GM10266 (cell line): Measurements from ENCODE around the gene SCFD2.

ENCODE experiments used
- DNase-seq: peaks from one replicate; pipeline ENCODE4 v3.0.0; 2012; ENCODE audit errors: extremely low spot score
- TF ChIP-seq, protein P1 (sequence below): IDR thresholded peaks from 2 replicates; pipeline ENCODE4 v1.5.1; 2012; ENCODE audit warnings: mild to moderate bottlenecking, low read depth; ENCODE audit not compliant: control insufficient read depth, insufficient read depth; ENCODE audit errors: missing control alignments

The SCFD2 gene

DNA sequence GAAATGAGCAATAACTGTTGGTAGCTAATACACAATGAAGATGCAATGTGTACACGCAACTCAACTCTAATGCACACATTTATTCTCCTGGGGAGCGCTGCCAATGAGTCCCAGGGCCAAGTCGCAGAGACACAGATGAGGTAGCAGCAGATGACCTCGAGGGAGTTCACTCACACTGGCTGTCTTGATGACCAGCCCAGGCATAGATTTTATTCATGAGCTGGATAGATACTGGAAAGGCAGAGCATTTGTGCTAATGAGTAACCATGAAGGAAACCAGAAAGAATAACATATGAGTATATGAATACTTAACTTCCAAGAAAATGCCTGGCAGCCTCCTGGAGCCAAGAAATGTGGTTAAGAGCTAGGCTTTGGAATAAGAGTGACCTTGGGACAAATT lies 461.4 kb downstream of the SCFD2 start:
- DNase-seq, result no peak
- TF ChIP-seq, protein P1, sequence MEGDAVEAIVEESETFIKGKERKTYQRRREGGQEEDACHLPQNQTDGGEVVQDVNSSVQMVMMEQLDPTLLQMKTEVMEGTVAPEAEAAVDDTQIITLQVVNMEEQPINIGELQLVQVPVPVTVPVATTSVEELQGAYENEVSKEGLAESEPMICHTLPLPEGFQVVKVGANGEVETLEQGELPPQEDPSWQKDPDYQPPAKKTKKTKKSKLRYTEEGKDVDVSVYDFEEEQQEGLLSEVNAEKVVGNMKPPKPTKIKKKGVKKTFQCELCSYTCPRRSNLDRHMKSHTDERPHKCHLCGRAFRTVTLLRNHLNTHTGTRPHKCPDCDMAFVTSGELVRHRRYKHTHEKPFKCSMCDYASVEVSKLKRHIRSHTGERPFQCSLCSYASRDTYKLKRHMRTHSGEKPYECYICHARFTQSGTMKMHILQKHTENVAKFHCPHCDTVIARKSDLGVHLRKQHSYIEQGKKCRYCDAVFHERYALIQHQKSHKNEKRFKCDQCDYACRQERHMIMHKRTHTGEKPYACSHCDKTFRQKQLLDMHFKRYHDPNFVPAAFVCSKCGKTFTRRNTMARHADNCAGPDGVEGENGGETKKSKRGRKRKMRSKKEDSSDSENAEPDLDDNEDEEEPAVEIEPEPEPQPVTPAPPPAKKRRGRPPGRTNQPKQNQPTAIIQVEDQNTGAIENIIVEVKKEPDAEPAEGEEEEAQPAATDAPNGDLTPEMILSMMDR, result no peak

DNA sequence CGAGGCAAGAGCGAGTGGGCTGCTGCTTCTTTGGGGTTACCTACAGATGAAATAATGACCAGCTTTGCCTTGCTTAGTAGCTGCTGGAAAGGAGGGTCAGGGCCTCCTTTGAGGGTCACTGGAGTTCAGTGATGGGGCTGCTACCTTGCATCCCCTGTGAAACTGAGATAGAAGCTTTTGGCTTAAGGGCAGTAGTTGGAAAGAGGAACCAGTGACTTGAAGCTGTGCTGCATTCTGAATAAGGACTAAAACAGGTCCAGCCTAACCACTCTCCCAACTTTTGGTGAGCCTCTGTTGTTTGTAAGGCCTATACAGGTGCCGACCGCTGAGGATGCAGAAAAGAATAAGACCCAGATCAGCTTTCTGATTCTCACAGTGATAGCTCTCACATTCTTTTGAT lies 462.6 kb downstream of the SCFD2 start:
- TF ChIP-seq, protein P1, result no peak
- DNase-seq, result no peak

DNA sequence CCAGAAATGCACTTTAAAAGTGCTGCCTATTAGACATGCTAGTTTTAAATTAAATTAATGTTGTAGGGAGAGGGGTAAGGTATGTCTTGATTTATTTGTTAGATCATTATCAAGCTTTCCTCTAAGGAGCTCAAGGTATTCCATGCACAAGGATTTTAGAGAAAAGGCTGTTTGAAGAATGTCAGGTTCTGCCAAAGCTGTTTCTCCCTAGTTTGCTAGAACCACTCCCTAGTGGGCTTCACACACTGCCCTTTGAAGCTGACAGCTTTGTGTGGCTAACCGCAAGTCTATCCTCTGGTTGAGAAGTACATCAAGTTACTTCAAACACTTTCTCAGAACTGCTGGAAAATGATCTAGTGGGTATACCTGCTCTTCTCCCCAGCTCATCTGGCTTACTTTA lies 471.4 kb downstream of the SCFD2 start:
- no peak for DNase-seq
- TF ChIP-seq, protein P1, result no peak

DNA sequence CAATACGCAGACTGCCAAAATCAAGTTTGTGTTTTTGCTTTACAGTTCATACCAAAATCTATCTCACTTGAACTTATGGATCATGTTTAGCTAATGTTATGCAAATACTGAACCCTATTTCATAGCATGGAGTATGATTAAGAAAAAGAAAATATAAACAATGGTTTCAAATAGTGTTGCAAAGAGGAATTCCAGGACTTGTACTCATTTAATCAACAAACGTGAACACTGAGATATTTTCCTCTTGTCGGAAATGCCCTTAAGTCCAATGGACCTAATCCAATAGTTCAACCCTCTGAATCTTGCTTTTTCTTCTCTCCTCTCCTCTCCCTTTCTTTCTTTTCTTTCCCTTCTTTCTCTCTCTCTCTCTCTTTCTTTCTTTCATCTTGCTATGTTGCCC lies 473.0 kb downstream of the SCFD2 start:
- no peak for DNase-seq
- TF ChIP-seq, protein P1, result no peak

DNA sequence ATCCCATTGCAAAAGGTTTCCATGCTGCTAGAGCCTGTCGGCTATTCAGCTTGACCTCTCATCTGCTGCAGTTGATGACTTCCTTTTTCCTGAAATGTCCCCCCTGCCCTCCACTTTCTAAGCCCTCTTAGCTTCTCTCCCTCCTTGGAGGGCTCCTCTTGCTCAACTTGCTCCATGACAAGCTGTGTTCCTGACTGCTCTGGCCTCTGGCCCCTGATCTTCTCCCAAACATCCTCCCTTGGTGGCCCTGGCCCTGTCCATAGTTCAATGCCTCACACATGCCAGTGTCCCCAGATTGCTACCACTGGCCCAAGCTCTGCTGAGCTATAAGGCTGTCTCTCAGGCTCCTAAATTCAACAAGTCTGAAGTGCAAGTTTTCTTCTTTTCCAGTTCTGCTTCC lies 474.1 kb downstream of the SCFD2 start:
- TF ChIP-seq, protein P1, result no peak
- DNase-seq, result no peak

DNA sequence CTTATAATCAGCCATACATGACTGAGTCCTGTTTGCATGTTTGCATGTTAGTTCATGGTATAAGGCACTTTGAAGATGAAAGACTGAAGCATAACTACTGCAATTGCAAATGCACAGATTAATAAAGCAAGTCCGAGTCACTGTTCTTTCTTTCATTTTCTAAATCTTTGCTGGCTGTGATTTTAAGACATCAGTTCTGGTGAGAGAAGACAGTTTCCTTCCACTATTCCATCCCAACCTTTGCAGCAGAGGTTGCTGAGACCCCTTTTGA lies 475.4 kb downstream of the SCFD2 start:
- no peak for DNase-seq
- TF ChIP-seq, protein P1, result no peak

DNA sequence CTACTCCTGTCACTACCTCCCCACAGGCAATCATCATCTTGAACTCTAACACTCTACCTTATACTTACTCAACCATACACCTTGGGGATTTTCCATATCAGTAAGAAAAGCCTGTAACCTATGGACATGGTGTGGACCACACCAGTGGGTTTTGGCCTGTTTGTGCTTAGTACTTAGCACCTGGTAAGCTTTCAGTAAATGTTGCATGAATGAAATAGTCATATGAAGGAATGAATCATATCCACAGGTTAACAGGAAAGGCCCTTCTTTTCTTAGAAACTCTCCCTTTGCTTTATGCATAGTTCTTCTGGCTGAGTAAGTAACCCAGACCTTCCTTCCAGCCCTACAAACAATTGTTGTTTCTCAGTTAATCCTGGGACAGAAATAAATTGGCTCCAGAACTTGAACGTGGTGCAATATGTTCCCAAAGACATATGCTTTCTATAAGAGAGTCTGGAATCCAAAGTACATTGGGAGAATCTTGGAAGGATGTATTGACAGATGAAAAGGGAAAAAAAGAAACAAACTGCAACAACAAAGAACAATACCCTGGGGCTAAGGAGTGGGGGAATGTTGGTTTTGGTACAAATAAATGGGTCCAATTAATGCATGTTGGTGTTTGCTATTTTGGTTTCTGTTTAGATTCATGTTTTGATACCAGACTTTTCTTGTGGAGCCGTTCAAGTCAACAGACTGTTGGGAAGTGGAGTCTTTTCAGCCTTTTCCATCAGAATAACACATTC lies 475.9 kb downstream of the SCFD2 start:
- DNase-seq, result no peak
- TF ChIP-seq, protein P1, result no peak
